Liver (tissue), 3 donors: ENCODE data around the gene KCNQ5.

ENCODE experiments used
- FOXA1 ChIP-seq: IDR thresholded peaks from 2 replicates; pipeline ENCODE4 v1.6.1; 2016; ENCODE audit warnings: antibody characterized with exemption
- JUND ChIP-seq, 2 donors: IDR thresholded peaks; 2 replicates each; pipeline ENCODE4 v1.6.1; 2016; ENCODE audit warnings: antibody characterized with exemption in 2 of 2
- TF ChIP-seq, protein P1 (sequence below): fragments of 150-350 bp; IDR thresholded peaks from 2 replicates; pipeline ENCODE4 v1.5.1; 2017; ENCODE audit warnings: improper control_type of control experiment, low read depth, low read length; ENCODE audit not compliant: missing input control
- TF ChIP-seq, protein P2 (sequence below): IDR thresholded peaks from 2 replicates; pipeline ENCODE4 v1.6.1; 2016; ENCODE audit warnings: antibody characterized with exemption
- donor health status: healthy.
- donor health status: healthy.

DNA sequence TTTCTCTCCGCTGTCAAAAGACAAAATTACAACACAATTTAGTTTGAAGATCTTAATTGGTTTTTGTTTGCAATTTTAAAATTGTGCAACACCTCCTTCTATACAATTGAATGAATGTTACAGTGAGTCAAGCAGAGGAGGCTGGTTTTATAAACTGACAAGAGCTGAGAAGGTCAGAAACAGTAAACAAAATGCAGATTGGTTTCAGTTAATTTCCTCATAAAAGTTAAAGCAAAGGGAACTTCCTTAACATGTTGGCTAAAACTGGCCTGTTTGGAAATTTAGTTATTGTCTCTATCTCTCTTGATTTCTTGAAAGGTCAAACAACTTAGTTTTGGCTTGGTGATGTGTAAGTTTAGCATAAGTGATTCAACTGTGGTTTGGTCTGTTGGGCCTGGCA lies 581.2 kb downstream of the KCNQ5 start:
- TF ChIP-seq, protein P1, sequence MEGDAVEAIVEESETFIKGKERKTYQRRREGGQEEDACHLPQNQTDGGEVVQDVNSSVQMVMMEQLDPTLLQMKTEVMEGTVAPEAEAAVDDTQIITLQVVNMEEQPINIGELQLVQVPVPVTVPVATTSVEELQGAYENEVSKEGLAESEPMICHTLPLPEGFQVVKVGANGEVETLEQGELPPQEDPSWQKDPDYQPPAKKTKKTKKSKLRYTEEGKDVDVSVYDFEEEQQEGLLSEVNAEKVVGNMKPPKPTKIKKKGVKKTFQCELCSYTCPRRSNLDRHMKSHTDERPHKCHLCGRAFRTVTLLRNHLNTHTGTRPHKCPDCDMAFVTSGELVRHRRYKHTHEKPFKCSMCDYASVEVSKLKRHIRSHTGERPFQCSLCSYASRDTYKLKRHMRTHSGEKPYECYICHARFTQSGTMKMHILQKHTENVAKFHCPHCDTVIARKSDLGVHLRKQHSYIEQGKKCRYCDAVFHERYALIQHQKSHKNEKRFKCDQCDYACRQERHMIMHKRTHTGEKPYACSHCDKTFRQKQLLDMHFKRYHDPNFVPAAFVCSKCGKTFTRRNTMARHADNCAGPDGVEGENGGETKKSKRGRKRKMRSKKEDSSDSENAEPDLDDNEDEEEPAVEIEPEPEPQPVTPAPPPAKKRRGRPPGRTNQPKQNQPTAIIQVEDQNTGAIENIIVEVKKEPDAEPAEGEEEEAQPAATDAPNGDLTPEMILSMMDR = no peak
- TF ChIP-seq, protein P2, sequence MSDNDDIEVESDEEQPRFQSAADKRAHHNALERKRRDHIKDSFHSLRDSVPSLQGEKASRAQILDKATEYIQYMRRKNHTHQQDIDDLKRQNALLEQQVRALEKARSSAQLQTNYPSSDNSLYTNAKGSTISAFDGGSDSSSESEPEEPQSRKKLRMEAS = no peak
- no peak for TF ChIP-seq FOXA1
- no peak for TF ChIP-seq JUND (IDR thresholded peaks at IDR 0.05)
